PC-3 (cell line): ENCODE measurements around the gene RGS14. TPM values are rescaled to one million over a fixed set of nuclear protein-coding genes. Genes with fewer than 3 reads are reported as not detected.

Experiments used
- ATAC-seq: fragments of 200-7000 bp; cut with Tn5 transposase; 2 replicates; pipeline ENCODE4 v1.9.1; 2020; ENCODE audit warnings: mild to moderate bottlenecking, moderate library complexity
- BruUV-seq: library from RNA; stranded (reverse); fragments of 400-500 nt; replicated peaks from 2 replicates; lab custom pipeline; 2021; lab: Mats Ljungman, UMichigan
- CTCF ChIA-PET: fragments of 300-600 bp; sonication (Branson Sonifier 250); formaldehyde crosslinking; loops from one replicate; lab custom pipeline; 2022; ENCODE audit warnings: antibody characterized with exemption; lab: Charles Lee
- POLR2A ChIA-PET: fragments of 300-600 bp; sonication (Branson Sonifier 250); formaldehyde crosslinking; loops from one replicate; lab custom pipeline; 2022; ENCODE audit warnings: antibody characterized with exemption; ENCODE audit not compliant: unreplicated experiment; lab: Charles Lee
- DNase-seq: peaks from one replicate; pipeline ENCODE4 v3.0.0-alpha.2; 2015
- H2AFZ ChIP-seq: fragments of 300-600 bp; sonication (generic); 2 replicates; pipeline ENCODE4 v1.6.0; 2016; ENCODE audit warnings: antibody characterized with exemption, low read length
- H3F3A ChIP-seq: fragments of 300-600 bp; sonication (generic); one replicate; pipeline ENCODE4 v1.6.0; 2017; ENCODE audit warnings: antibody characterized with exemption, low read length, control low read depth, mild to moderate bottlenecking; ENCODE audit not compliant: unreplicated experiment
- H3K27ac ChIP-seq: fragments of 300-600 bp; sonication (generic); 2 replicates; pipeline ENCODE4 v1.5.1; 2016; ENCODE audit warnings: mild to moderate bottlenecking, low read length
- H3K27me3 ChIP-seq: fragments of 300-600 bp; sonication (generic); 2 replicates; pipeline ENCODE4 v1.6.1; 2016; ENCODE audit warnings: low read length, mixed read lengths
- H3K36me3 ChIP-seq: fragments of 300-600 bp; sonication (generic); 2 replicates; pipeline ENCODE4 v1.6.1; 2016; ENCODE audit warnings: low read depth, mixed run types, low read length, mixed read lengths
- H3K4me1 ChIP-seq: fragments of 300-600 bp; sonication (generic); 2 replicates; pipeline ENCODE4 v1.5.1; 2016; ENCODE audit warnings: low read length; ENCODE audit not compliant: insufficient read depth
- H3K4me2 ChIP-seq: fragments of 300-600 bp; sonication (generic); 2 replicates; pipeline ENCODE4 v1.6.0; 2016; ENCODE audit warnings: low read length
- H3K4me3 ChIP-seq: fragments of 300-600 bp; sonication (generic); 2 replicates; pipeline ENCODE4 v1.5.1; 2016; ENCODE audit warnings: mild to moderate bottlenecking, low read length, mixed read lengths
- H3K79me2 ChIP-seq: fragments of 300-600 bp; sonication (generic); 2 replicates; pipeline ENCODE4 v1.6.1; 2017; ENCODE audit warnings: low read length, mixed read lengths
- H3K9ac ChIP-seq: fragments of 300-600 bp; sonication (generic); 2 replicates; pipeline ENCODE4 v1.6.0; 2016; ENCODE audit warnings: mild to moderate bottlenecking, low read length
- H3K9me2 ChIP-seq: fragments of 300-600 bp; sonication (generic); replicated peaks from 2 replicates; pipeline ENCODE4 v1.6.1; 2016; ENCODE audit warnings: mixed run types, low read length, mixed read lengths
- H3K9me3 ChIP-seq: fragments of 300-600 bp; sonication (generic); 2 replicates; pipeline ENCODE4 v1.6.1; 2016; ENCODE audit warnings: low read length, mixed read lengths
- H4K20me1 ChIP-seq: fragments of 300-600 bp; sonication (generic); 2 replicates; pipeline ENCODE4 v1.6.1; 2016; ENCODE audit warnings: low read length, mixed read lengths
- CTCF ChIP-seq: fragments of 300-600 bp; sonication (generic); conservative IDR thresholded peaks from 2 replicates; pipeline ENCODE4 v1.5.1; 2017; ENCODE audit warnings: antibody characterized with exemption, low read depth, mild to moderate bottlenecking, low read length
- EZH2 ChIP-seq: fragments of 300-600 bp; sonication (generic); IDR thresholded peaks from one replicate; pipeline ENCODE4 v1.6.1; 2017; ENCODE audit warnings: antibody characterized with exemption, mild to moderate bottlenecking, low read length; ENCODE audit not compliant: unreplicated experiment
- EZH2phosphoT487 ChIP-seq: fragments of 300-600 bp; sonication (generic); IDR thresholded peaks from 2 replicates; pipeline ENCODE4 v1.6.1; 2018; ENCODE audit warnings: mild to moderate bottlenecking, antibody characterized with exemption, low read length, borderline replicate concordance
- intact Hi-C: fragments of 100-400 bp; cut with micrococcal nuclease; formaldehyde crosslinking; loops from 2 replicates; pipeline ENCODE4 v1.9.0; 2023
- total RNA-seq: library from RNA; depleted of rRNA; stranded (reverse); fragments of >200 nt; gene quantifications from 2 replicates; pipeline ENCODE4 v1.2.3, GENCODE V29; 2014

The RGS14 gene
- total RNA-seq, 1 experiment from 2014 or later, result 32.3 TPM

GRCh38 chr5:177311723-177312648 is 45.7 kb upstream of the RGS14 start, which contains the start of gene MXD3:
TSS of gene MXD3 (minus strand) at chr5:177311898. CDS start at chr5:177311830, 68 bp downstream.
- ChIA-PET CTCF (interaction anchor here (0.6 kb wide), 3 partner anchors 10 to 193 kb away, joined by 3 read pairs; partner anchors contain the start of gene PDLIM7), POLR2A (interaction anchor here (0.6 kb wide), 1 partner anchor 136 kb away, joined by 4 read pairs; no protein-coding TSS in a partner anchor)
- Histone ChIP-seq H3K9me3 (no peaks in the 10 kb centered on the region), H3K27me3 (no peaks in the 10 kb centered on the region), H3F3A (no peaks in the 10 kb centered on the region), H4K20me1 (no peaks in the 10 kb centered on the region; the same call in 1 of the 2 replicates), H3K9ac (peak within 1 kb of the TSS; percentile 97), H3K4me1 (peaks cover 22% of the 10 kb centered on the region), H3K4me2 (peak within 1 kb of the TSS; percentile 78), H3K36me3 (peaks cover 4% of the 10 kb centered on the region; the same call in 1 of the 2 replicates), H2AFZ (peak within 1 kb of the TSS; percentile 96), H3K9me2 (no peaks in the 10 kb centered on the region), H3K79me2 (peaks cover 28% of the 10 kb centered on the region), H3K4me3 (peak within 1 kb of the TSS; percentile 76), H3K27ac (peak within 1 kb of the TSS; percentile 95)
- BruUV-seq, result no TSS peak
- ATAC-seq (peak; percentile 72), DNase-seq (peak; percentile 99)
- TF ChIP-seq EZH2, result no peak
- TF ChIP-seq EZH2phosphoT487, result no peak
- TF ChIP-seq CTCF, result no peak
- intact Hi-C loops, result no loop called here

GRCh38 chr5:177312649-177313181 is 45.0 kb upstream of the RGS14 start:
- Histone ChIP-seq H2AFZ (peak overlapping the region; percentile 65), H3K4me2 (peak overlapping the region; percentile 78), H3K9ac (peak overlapping the region; percentile 97), H3K27me3 (no peaks in the 10 kb centered on the region), H3K4me1 (peaks cover 22% of the 10 kb centered on the region), H3K4me3 (peak overlapping the region; percentile 76), H3K27ac (peak overlapping the region; percentile 95), H3F3A (no peaks in the 10 kb centered on the region), H3K9me3 (no peaks in the 10 kb centered on the region), H4K20me1 (no peaks in the 10 kb centered on the region; the same call in 1 of the 2 replicates), H3K79me2 (peaks cover 28% of the 10 kb centered on the region), H3K9me2 (no peaks in the 10 kb centered on the region), H3K36me3 (no peaks in the 10 kb centered on the region; the same call in 1 of the 2 replicates)
- intact Hi-C loops, result no loop called here
- POLR2A ChIA-PET, result interaction anchor here (0.6 kb wide), 1 partner anchor 136 kb away, joined by 4 read pairs; no protein-coding TSS in a partner anchor
- peak; percentile 49 for TF ChIP-seq CTCF
- TF ChIP-seq EZH2phosphoT487, result no peak
- no peak for TF ChIP-seq EZH2
- BruUV-seq, result no TSS peak
- DNase-seq (peak; percentile 81), ATAC-seq (peak; percentile 35)
- CTCF ChIA-PET, result interaction anchor here (0.6 kb wide), 3 partner anchors 11 to 194 kb away, joined by 3 read pairs; partner anchors contain the start of gene PDLIM7
